HG03571 (cell line): ENCODE measurements around the gene ERVK3-1.
A peak's percentile ranks its signal among the peaks of the same experiment; 100 is the strongest.
"Not testable (repeated sequence)": the region's sequence is repeated elsewhere in the genome, so short reads cannot be mapped to it uniquely, and the experiment has no call there.

ENCODE experiments used
- ATAC-seq: cut with Tn5 transposase; IDR thresholded peaks from one replicate; pipeline ENCODE4 v1.9.1; 2021; ENCODE audit not compliant: unreplicated experiment

ERVK3-1 gene, protein sequence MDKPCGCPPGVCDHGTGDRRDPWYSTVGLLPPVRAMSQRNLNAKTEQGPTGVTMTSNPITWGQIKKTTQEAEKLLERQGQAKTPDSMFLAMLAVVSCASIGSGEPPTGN

DNA sequence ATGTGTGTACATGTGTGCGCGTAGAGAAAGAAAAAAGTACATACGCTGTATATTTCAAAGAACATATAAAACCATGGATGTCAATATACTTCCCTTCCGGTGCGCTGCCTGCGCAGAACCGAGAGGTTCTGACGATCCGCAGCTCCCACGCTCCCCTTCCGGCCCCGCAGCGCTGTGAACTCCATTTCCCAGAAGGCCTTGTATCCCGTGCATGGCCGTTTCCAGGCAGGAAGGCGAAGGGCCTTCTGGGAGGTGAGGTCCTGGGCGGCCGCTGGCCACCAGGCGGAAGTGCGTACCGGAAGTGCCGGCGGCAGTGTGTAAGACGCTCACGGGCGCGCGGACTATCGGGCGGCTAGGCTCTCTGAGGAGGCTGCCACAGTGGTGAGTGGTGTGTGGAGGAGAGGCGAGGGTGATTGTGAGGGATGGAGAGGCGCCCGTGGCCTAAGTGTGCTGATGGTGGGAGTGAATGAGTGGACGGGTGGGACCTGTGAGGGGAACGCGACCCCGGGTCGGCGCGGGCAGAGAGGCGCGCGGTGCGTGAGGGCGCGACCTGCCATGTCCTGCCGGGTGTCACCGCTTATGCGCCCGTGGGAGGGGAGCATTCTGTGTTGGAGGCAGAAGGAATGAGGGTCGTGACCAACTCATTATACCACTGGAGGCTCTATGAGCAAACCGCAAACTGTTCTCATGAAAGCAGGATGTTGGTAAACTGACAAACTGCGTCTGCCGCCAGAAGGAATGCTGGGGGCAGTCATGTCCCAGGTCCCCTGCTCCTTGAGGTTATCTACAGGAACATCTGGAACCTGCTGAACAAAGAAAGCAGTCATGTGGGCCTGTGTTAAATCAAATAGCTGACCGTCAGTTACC lies at the start of gene ERVK3-1:
Gene ERVK3-1 (plus strand): TSS at position 313 of the 867 bp plus-strand sequence. CDS start 6,792 bp downstream, outside the sequence.
- peak; percentile 92 for ATAC-seq

DNA sequence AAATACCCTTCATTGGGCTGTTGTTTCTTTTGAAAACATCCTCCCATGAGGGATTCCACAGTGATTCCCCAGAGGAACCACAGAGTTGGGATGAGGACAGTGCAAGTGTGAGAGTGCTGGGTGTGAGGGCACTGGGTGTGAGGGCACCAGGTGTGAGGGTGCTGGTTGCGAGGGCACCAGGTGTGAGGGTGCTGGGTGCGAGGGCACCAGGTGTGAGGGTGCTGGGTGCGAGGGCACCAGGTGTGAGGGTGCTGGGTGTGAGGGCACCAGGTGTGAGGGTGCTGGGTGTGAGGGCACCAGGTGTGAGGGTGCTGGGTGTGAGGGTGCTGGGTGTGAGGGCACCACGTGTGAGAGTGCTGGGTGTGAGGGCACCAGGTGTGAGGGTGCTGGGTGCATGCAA lies 46.9 kb upstream of the ERVK3-1 start:
- not testable (repeated sequence) for ATAC-seq

DNA sequence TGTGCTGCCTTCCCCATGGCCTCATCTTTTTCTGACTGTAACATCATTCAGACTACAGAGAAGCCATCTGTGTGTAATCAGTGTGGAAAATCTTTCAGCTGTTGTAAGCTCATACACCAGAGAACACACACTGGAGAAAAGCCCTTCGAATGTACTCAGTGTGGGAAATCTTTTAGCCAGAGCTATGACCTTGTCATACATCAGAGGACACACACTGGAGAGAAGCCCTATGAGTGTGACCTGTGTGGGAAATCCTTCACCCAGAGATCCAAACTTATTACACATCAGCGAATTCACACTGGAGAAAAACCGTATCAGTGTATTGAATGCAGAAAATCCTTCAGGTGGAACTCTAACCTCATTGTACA lies 43.6 kb upstream of the ERVK3-1 start:
- no peak for ATAC-seq

DNA sequence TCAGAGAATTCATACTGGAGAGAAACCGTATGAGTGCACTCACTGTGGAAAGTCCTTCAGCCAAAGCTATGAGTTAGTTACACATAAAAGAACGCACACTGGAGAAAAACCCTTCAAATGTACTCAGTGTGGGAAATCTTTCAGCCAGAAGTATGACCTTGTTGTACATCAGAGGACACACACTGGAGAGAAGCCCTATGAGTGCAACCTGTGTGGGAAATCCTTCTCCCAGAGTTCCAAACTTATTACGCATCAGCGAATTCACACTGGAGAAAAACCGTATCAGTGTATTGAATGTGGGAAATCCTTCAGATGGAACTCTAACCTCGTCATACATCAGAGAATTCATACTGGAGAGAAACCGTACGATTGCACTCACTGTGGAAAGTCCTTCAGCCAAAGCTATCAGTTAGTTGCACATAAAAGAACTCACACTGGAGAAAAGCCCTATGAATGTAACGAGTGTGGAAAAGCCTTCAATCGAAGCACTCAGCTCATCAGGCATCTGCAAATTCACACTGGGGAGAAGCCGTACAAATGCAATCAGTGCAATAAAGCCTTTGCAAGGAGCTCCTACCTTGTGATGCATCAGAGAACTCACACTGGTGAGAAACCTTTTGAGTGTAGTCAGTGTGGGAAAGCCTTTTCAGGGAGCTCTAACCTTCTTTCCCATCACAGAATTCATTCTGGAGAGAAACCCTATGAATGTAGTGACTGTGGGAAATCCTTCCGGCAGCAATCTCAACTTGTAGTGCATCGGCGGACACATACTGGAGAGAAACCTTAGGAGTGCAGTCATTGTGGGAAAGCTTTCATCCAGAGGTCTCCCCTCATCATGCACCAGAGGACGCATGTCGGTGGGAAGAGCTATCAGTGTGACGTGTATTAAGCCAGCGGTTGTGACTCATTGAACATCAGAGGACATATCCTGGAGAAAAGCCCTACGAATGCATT lies 42.9 kb upstream of the ERVK3-1 start:
- no peak for ATAC-seq

DNA sequence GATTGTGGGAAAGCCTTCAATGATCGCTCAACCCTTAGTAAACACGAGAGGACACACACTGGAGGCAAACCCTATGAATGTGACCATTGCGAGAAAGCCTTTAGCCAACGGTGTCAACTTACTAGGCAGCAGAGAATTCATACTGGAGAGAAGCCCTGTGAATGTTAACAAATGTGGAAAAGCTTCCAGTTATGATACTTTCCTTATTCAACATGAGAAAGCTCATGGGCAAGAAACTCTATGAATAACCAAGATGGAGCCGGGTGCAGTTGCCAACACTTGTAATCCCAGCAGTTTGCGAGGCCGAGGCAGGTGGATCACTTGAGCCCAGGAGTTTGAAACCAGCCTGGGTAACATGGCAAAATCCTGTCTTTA lies 42.3 kb upstream of the ERVK3-1 start:
- no peak for ATAC-seq

DNA sequence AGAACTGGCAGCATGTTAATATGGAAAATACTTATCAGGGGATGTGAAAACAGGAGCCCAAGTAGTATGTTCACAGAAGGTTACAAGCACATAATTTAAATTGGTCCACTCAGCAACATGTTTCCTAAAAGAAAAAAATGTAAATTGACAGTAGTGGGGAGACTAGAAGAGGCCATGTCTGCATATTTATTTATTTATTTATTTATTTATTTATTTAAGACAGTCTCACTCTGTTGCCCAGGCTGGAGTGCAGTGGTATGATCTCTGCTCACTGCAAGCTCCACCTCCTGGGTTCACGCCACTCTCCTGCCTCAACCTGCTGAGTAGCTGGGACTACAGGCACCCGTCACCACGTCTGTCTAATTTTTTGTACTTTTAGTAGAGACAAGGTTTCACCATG lies 40.1 kb upstream of the ERVK3-1 start:
- no peak for ATAC-seq

DNA sequence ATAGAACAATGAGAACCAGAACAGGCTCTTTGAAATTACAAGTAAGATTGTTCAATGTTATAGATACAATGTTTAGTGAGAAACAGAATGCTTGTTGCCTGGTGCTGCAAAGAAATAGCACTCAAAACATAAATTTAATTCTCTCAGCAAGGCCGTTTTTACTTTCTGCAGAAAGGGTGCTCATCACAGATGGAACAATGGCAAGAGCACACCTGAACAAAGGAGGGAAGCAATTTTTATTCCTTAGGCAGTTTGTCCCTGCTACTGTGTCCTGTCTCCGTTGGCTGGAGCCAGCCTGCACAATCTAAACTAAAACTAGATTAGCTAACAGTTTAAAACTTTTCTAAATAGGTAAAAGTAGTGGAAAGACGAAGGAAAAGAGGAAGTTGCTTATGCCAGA lies 36.8 kb upstream of the ERVK3-1 start:
- no peak for ATAC-seq

DNA sequence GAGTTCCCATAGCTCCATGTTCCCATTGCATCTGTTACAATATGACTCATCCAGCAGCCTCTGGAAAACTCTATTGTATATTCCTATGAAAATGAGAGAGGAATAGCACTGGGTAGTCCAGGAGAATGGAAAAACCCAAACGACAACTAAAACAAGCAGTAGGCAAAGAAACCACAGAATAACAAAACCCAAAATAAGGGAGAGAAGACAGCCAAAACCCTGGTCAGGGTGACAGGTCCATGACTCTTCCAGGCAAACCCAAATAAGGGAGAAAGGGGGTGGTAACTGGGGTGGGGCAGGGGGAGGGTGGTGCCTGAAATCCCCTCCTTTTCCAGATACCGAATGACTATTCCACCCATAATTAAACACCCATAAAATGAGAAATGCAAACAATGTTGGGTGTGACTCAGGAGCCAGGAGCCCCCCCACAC lies 30.4 kb upstream of the ERVK3-1 start:
- no peak for ATAC-seq

DNA sequence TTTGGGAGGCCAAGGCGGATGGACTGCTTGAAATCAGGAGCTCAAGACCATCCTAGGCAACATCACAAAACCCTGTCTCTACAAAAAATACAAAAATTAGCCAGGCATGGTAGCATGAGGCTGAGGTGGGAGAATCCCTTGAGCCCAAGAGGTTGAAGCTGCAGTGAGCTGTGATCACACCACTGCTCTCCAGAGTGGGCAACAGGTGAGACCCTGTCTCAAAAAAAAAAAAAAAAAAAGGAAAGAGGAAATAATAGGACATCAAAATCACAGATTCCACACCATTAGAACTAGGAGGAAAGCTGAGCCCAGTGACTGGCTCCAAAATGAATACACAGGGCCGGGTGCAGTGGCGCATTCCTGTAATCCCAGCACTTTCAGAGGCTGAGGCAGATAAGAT lies 29.6 kb upstream of the ERVK3-1 start:
- no peak for ATAC-seq

DNA sequence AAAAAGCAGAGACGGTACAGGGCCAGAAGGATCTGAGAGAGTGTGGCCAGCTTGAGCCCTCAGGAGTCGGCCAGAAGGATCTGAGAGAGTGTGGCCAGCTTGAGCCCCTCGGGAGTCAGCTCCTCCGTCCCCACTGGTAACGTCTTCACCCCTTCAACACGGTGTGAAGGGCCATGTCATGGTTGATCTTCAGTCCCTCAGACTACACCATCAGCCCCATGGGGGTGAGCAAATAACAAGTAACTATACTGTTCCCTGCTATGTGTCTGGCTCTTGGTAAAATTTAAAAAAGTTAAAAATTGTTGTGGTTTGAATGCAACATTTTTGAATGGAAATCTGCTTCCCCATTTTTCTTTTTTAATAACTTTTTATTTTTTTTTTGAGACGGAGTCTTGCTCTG lies 28.0 kb upstream of the ERVK3-1 start:
- no peak for ATAC-seq

DNA sequence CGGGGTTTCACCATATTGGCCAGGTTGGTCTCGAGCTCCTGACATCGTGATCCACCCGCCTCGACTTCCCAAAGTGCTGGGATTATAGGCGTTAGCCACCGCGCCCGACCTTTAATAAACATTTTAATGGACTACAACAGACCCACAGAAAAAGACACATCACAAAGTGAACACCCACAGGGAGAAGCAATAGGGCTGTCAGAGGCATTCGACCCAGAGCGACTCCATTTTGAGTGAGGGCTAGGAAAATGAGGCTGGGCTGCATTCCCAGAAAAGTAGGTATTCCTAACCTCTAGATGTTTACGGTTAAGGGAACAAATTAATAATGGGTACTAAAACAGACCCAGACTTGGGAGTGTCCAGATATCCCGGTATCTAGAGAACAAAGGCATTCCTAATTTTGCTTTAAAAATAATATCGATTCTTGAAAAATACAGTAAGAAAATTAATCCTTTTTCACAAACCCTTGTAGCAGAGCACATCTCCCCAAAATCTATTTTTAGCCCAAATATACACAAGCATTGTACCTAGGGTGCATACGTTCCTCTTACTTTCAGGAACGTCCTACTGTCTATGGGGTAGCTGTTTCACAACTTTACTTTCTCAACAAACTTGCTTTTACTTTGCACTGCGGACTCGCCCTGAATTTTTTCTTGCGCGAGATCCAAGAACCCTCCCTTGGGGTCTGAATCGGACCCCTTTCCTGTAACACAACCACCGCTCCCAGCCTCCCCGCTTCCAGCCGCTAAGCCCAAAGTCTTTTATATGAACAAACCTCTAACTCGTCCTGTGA lies 27.2 kb upstream of the ERVK3-1 start:
- ATAC-seq: no peak

DNA sequence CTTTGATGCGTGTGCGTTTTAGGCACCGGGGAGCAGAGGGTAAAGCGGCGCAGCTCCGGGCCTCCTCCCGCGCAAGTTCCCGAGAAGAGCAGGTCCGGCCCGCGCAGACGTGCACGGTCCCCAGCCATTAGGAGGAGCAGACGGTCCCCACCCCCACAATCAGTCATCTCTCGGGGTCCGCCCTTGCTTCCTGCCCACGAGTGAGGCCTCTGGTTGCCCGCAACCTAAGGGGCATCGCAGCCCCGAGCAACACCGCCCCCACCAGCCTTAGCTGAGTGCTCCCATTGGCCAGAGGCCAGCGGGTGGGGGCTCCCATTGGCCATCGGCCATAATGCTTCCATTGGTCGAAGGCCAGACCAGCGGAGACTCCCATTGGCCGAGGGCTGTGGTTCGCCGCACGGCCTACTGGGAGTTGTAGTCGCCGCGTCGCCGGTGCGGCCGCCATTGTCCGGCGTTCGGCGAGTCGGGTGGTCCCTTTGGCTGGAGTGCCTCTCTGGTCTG lies 26.6 kb upstream of the ERVK3-1 start, which contains the start of gene ZNF8:
Gene ZNF8 (plus strand): TSS at position 415 of the 501 bp plus-strand sequence. CDS start 127 bp downstream, outside the sequence.
- peak; percentile 91 for ATAC-seq

DNA sequence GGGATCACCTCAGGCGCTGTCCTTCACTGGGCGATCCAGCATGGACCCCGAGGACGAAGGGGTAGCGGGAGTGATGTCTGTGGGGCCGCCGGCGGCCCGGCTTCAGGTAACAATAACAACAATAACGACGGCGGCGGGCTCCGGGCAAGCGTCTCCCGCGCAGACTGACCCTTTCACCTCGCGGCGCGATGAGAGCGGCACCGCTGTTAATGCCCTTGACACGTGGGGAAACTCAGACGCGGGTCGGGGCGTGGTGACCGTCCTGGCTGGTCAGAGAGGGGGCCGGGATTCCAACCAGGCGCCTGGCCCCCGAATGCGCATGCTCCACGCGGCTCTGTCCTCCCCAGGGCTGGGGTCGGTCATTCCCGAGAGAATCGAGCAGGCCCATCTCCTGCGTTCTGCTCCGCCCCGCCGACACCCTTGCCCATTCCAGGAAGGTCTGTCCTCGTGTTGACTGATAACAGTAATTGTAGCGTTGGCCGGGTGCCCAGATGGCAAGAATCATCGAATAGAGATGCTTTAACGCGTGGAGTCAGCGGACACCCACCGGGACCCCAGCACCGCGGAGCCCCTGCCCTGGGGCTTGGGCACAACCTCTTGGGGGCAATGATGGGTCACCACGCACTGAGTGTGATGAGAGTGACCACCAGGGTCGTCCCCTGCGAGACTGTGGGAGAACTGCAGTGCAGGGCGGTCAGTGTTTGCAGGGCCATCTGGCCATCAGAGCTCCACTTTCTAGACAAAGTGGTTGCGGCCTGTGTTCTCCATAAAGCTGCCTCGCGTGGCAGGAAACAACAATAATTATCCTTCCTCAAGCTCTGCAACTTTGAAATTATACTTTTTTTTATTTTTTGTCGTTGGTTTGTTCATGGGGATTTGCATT lies 25.9 kb upstream of the ERVK3-1 start:
- ATAC-seq: peak; percentile 31

DNA sequence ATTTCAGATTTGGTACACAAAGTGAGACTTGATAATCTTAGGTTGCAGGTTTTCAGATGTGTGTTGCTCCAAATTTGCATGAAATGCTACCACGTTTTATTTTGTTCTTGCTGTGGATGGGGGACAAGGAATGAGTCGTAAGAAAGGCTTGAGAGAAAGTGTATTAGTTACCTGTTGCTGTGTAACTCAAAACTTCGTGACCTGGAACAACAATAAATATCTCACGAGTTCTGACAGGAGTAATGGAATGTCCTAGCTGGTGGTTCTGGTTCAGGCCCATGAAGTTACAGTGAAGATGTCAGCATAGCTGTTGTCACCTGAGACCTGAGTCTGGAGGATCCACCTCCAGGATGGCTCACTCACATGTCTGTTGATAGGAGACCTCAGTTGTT lies 25.3 kb upstream of the ERVK3-1 start:
- no peak for ATAC-seq

DNA sequence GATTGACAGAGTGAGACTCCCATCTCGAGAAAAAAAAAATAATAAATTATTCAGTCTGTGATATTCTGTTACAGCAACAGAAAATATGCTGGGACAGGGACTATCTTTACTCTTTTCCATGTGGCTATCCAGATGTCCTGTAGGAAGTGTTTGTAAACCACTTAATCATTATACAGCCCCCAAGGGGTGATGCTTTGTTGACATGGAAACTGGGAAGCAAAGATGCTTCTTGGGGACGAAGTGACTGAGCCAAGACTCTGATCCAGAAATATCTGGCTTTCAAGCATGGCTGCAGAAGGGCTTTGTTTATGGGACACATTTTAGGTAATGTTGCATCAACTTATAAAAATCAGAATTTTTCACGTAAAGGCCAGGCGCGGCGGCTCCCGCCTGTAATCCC lies 21.0 kb upstream of the ERVK3-1 start:
- no peak for ATAC-seq

DNA sequence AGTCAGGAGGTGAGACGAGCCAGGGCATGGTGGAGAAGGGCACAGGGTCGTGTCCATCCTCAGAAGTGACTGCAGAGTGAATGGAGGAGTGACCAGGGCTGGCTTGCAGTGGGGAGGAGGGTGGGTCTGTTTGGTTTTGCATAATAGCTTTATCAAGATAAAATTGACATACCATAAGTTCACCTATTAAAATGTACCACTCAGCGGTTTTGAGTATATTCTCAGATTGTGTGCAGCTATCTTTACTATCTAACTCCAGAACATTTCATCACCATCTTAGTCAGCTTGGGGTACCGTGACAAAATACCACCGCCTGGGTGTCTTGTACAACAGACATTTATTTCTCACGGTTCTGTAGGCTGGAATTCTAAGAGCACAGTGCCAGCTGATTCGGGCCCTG lies 13.2 kb upstream of the ERVK3-1 start:
- no peak for ATAC-seq

DNA sequence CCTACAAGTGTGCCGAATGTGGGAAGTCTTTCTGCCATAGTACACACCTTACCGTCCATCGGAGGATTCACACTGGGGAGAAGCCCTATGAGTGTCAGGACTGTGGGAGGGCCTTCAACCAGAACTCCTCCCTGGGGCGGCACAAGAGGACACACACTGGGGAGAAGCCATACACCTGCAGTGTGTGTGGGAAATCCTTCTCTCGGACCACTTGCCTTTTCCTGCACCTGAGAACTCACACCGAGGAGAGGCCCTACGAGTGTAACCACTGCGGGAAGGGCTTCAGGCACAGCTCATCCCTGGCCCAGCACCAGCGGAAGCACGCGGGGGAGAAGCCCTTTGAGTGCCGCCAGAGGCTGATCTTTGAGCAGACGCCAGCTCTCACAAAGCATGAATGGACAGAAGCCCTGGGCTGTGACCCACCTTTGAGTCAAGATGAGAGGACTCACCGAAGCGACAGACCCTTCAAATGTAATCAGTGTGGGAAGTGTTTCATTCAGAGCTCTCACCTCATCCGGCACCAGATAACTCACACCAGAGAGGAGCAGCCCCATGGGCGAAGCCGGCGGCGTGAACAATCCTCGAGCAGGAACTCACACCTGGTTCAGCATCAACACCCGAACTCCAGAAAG lies 10.3 kb upstream of the ERVK3-1 start:
- ATAC-seq: no peak

DNA sequence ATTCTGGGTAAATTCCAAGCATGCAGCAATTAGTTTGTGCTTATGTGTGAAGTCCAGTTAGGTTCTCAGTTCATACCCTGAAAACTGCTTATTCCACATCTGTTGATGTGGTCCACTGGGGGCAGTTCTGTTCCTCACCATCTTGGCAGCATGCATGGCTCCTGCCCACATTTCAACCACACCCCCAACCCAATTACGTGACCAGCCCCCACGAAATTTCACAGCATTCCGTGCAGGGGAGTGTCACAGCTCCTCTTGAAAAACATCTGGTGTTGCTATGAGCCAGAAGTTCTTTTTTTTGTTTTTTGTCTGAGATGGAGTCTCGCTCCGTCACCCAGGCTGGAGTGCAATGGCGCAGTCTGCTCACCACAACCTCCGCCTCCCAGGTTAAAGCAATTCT lies 9.1 kb upstream of the ERVK3-1 start:
- no peak for ATAC-seq

DNA sequence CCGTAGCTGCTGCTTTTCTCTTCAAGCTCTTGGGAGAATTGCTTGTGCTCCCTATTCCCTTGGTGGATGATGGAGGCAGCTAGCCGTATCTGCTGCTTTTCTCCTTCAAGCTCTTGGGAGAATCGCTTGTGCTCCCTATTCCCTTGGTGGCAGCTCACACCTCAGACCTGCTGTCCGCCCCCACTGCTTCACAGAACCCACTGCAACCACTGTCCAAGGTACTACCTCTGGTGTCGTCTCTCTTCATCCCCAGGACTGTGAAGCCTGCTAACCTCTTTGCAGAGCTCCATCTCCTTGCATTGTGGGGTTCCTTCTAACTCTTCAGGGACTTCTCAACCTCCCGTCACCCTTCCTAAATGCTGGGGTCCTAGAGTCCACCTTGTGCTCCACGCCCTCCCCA lies 4.6 kb upstream of the ERVK3-1 start:
- no peak for ATAC-seq
